Calu3 (cell line): Measurements from ENCODE around the gene MAP4K3. TPM values are rescaled to one million over a fixed set of nuclear protein-coding genes. Genes with fewer than 3 reads are reported as not detected.

ENCODE experiments used
- BruUV-seq: library from RNA; stranded (reverse); fragments of 400-500 nt; replicated peaks from 2 replicates; lab custom pipeline; 2021; lab: Mats Ljungman, UMichigan
- CTCF ChIA-PET: fragments of 300-600 bp; sonication (Branson Sonifier 250); formaldehyde crosslinking; loops from one replicate; lab custom pipeline; 2022; ENCODE audit warnings: antibody characterized with exemption; lab: Charles Lee
- DNase-seq: peaks from one replicate; pipeline ENCODE4 v3.0.0; 2022
- H3K27ac Mint-ChIP-seq: one replicate; pipeline ENCODE4 v1.8.0; 2022; ENCODE audit warnings: mixed read lengths; ENCODE audit not compliant: unreplicated experiment
- H3K27me3 Mint-ChIP-seq: one replicate; pipeline ENCODE4 v1.8.0; 2022; ENCODE audit warnings: mixed read lengths; ENCODE audit not compliant: unreplicated experiment
- H3K36me3 Mint-ChIP-seq: one replicate; pipeline ENCODE4 v1.8.0; 2022; ENCODE audit warnings: mild to moderate bottlenecking, moderate library complexity, mixed read lengths; ENCODE audit not compliant: insufficient read depth, unreplicated experiment
- H3K4me1 Mint-ChIP-seq: one replicate; pipeline ENCODE4 v1.8.0; 2022; ENCODE audit warnings: mild to moderate bottlenecking, low read depth, mixed read lengths; ENCODE audit not compliant: unreplicated experiment
- H3K4me3 Mint-ChIP-seq: one replicate; pipeline ENCODE4 v1.8.0; 2022; ENCODE audit warnings: mild to moderate bottlenecking, low read depth, moderate library complexity, mixed read lengths; ENCODE audit not compliant: unreplicated experiment
- H3K9me3 Mint-ChIP-seq: one replicate; pipeline ENCODE4 v1.8.0; 2022; ENCODE audit warnings: low read depth, mixed read lengths; ENCODE audit not compliant: unreplicated experiment
- CTCF ChIP-seq: fragments of 200-600 bp; IDR thresholded peaks from one replicate; pipeline ENCODE4 v1.8.0; 2022; ENCODE audit warnings: antibody characterized with exemption; ENCODE audit not compliant: unreplicated experiment
- intact Hi-C: fragments of 100-400 bp; cut with micrococcal nuclease; formaldehyde crosslinking; loops from one replicate; pipeline ENCODE4 v1.10.0; 2022; ENCODE audit not compliant: unreplicated experiment
- total RNA-seq: library from RNA; stranded (reverse); gene quantifications from 2 replicates; pipeline ENCODE4 v1.2.3, GENCODE V29; 2022

Gene MAP4K3
- total RNA-seq, 1 experiment from 2014 or later = 30.7 TPM

GRCh38 chr2:39216346-39217191, 220.5 kb downstream of the MAP4K3 start:
- no peak for DNase-seq
- intact Hi-C loops = no loop called here
- TF ChIP-seq CTCF = no peak
- no peak overlapping the region for H3K27ac Mint-ChIP-seq
- H3K4me3 Mint-ChIP-seq = no peak overlapping the region
- H3K27me3 Mint-ChIP-seq = no peaks in the 10 kb centered on the region
- no peaks in the 10 kb centered on the region for H3K36me3 Mint-ChIP-seq
- no peaks in the 10 kb centered on the region for H3K9me3 Mint-ChIP-seq
- H3K4me1 Mint-ChIP-seq = no peaks in the 10 kb centered on the region
- BruUV-seq = no TSS peak
- CTCF ChIA-PET = no interaction called here

GRCh38 chr2:39215545-39215944, 221.5 kb downstream of the MAP4K3 start:
- CTCF ChIA-PET = no interaction called here
- intact Hi-C loops = no loop called here
- Mint-ChIP-seq H3K9me3 (no peaks in the 10 kb centered on the region), H3K36me3 (no peaks in the 10 kb centered on the region), H3K4me1 (no peaks in the 10 kb centered on the region), H3K27me3 (no peaks in the 10 kb centered on the region), H3K27ac (no peak overlapping the region), H3K4me3 (no peak overlapping the region)
- no peak for TF ChIP-seq CTCF
- BruUV-seq = no TSS peak
- DNase-seq = no peak

- H3K4me1 Mint-ChIP-seq = no peaks in the 10 kb centered on the region
- no TSS peak for BruUV-seq
- no peak overlapping the region for H3K4me3 Mint-ChIP-seq
These were observed 224.1 kb downstream of the MAP4K3 start for GRCh38 chr2:39213015-39213414.

GRCh38 chr2:39210846-39211245, 226.2 kb downstream of the MAP4K3 start:
- no peaks in the 10 kb centered on the region for H3K9me3 Mint-ChIP-seq
- no peak for TF ChIP-seq CTCF
- DNase-seq = no peak
- no peaks in the 10 kb centered on the region for H3K27me3 Mint-ChIP-seq
- no peak overlapping the region for H3K27ac Mint-ChIP-seq
- BruUV-seq = no TSS peak
- no peak overlapping the region for H3K4me3 Mint-ChIP-seq
- intact Hi-C loops = no loop called here
- no peaks in the 10 kb centered on the region for H3K4me1 Mint-ChIP-seq
- no peaks in the 10 kb centered on the region for H3K36me3 Mint-ChIP-seq
- CTCF ChIA-PET = interaction anchor here (1.4 kb wide), 1 partner anchor 11 kb away, joined by 4 read pairs; no protein-coding TSS in a partner anchor

More at GRCh38 chr2:39213015-39213414, 224.1 kb downstream of the MAP4K3 start:
- TF ChIP-seq CTCF = no peak
- Mint-ChIP-seq H3K27me3 (no peaks in the 10 kb centered on the region), H3K9me3 (no peaks in the 10 kb centered on the region), H3K27ac (no peak overlapping the region), H3K36me3 (no peaks in the 10 kb centered on the region)
- CTCF ChIA-PET = no interaction called here
- intact Hi-C loops = no loop called here
- no peak for DNase-seq
